H1 (cell line): ENCODE results near the gene GLRA1. TPM values are rescaled to one million over a fixed set of nuclear protein-coding genes. Genes with fewer than 3 reads are reported as not detected.

ENCODE experiments used
- CHD7 ChIP-seq: fragments of 300-600 bp; sonication (generic); IDR thresholded peaks from 2 replicates; pipeline ENCODE4 v1.7.1; 2012; ENCODE audit warnings: low read length, moderate library complexity, mild to moderate bottlenecking, inconsistent platforms; ENCODE audit not compliant: insufficient replicate concordance
- KDM4A ChIP-seq: IDR thresholded peaks from one replicate; pipeline ENCODE4 v1.7.1; 2012; ENCODE audit warnings: low read depth, mild to moderate bottlenecking, moderate library complexity, low read length, inconsistent platforms; ENCODE audit not compliant: severe bottlenecking
- NANOG ChIP-seq: IDR thresholded peaks from 2 replicates; pipeline ENCODE4 v1.6.1; 2011; ENCODE audit warnings: low read length, low read depth, mild to moderate bottlenecking, inconsistent platforms; ENCODE audit not compliant: insufficient read depth, poor library complexity, severe bottlenecking
- NRF1 ChIP-seq: IDR thresholded peaks from 2 replicates; pipeline ENCODE4 v1.6.1; 2011; ENCODE audit warnings: mild to moderate bottlenecking, low read depth, low read length, improper control_type of control experiment
- POLR2AphosphoS5 ChIP-seq: IDR thresholded peaks from 2 replicates; pipeline ENCODE4 v1.6.1; 2011; ENCODE audit warnings: low read depth, low read length
- RFX5 ChIP-seq: IDR thresholded peaks from 2 replicates; pipeline ENCODE4 v1.6.1; 2011; ENCODE audit warnings: low read depth, low read length, improper control_type of control experiment, borderline replicate concordance
- SUZ12 ChIP-seq: fragments of 200-600 bp; sonication (generic); IDR thresholded peaks from 2 replicates; pipeline ENCODE4 v1.6.1; 2012; ENCODE audit warnings: mild to moderate bottlenecking, inconsistent platforms, low read length, moderate library complexity, mixed read lengths
- TAF1 ChIP-seq: IDR thresholded peaks from 2 replicates; pipeline ENCODE4 v1.6.1; 2011; ENCODE audit warnings: mild to moderate bottlenecking, low read depth, low read length
- TEAD4 ChIP-seq: IDR thresholded peaks from 2 replicates; pipeline ENCODE4 v1.6.1; 2012; ENCODE audit warnings: low read depth, low read length, inconsistent platforms, mixed read lengths
- ZNF274 ChIP-seq: IDR thresholded peaks from 2 replicates; pipeline ENCODE4 v1.7.0; 2012; ENCODE audit warnings: low read length, borderline replicate concordance; ENCODE audit errors: extremely low read depth
- polyA plus RNA-seq, 7 experiments: library from polyadenylated mRNA; depleted of rRNA in 3 of 7; stranded (reverse) in 5 of 7; unstranded in 2 of 7; fragments of >200 nt in 5 of 7; fragments of 200-250 nt in 2 of 7; gene quantifications; 1 replicate in 5 of 7; 2 replicates in 1 of 7; 4 replicates in 1 of 7; pipeline versions ENCODE4 v1.2.1 to v1.2.3, GENCODE V29; 2011 to 2013; ENCODE audit warnings: missing spikeins in 2 of 7, mixed read lengths in 2 of 7
- total RNA-seq: library from RNA; stranded (reverse); fragmentation: NEBNext Ultra II Directional; extraction: Animal tissue kit (Norgen Biotek cat#: 25700); gene quantifications from 2 replicates; pipeline ENCODE4 v1.2.1, GENCODE V29; 2021

The GLRA1 gene
- total and polyA plus RNA-seq, 2 of the 8 experiments (the other 6 are each of a cell fraction or from before 2014, with no cell fraction given) = not detected

GRCh38 chr5:151773951-151774350 is 150.7 kb downstream of the GLRA1 start (continued):
- TF ChIP-seq CHD7 = no peak
- TF ChIP-seq NANOG = no peak
- no peak for TF ChIP-seq TEAD4
- no peak for TF ChIP-seq SUZ12
- no peak for TF ChIP-seq RFX5
- no peak for TF ChIP-seq POLR2AphosphoS5
- TF ChIP-seq NRF1 = no peak
- no peak for TF ChIP-seq ZNF274
- TF ChIP-seq KDM4A = no peak
- no peak for TF ChIP-seq TAF1
